Activated B cell treated with CpG ODN at 0.5 μM for 24 hours (primary cell): ENCODE results near the gene TIAM1. TPM values are rescaled to one million over a fixed set of nuclear protein-coding genes. Genes with fewer than 3 reads are reported as not detected.

ENCODE experiments used
- ATAC-seq: fragments of 200-7000 bp; cut with Tn5 transposase; one replicate; pipeline ENCODE4 v1.10.0; 2021; ENCODE audit warnings: low read depth, mild to moderate bottlenecking, moderate library complexity
- CTCF ChIA-PET: fragments of 350-600 bp; sonication (Branson Sonifier 250); formaldehyde crosslinking; loops from one replicate; lab custom pipeline; 2021; ENCODE audit warnings: antibody characterized with exemption; lab: Charles Lee
- POLR2A ChIA-PET: fragments of 350-600 bp; sonication (Branson Sonifier 250); formaldehyde crosslinking; loops from one replicate; lab custom pipeline; 2021; ENCODE audit warnings: antibody characterized with exemption; lab: Charles Lee
- DNase-seq: peaks from one replicate; pipeline ENCODE4 v3.0.0; 2022
- H3K27ac Mint-ChIP-seq: one replicate; pipeline ENCODE4 v1.8.0; 2020; ENCODE audit warnings: mixed read lengths
- H3K27me3 Mint-ChIP-seq: one replicate; pipeline ENCODE4 v1.8.0; 2021; ENCODE audit warnings: mixed read lengths
- H3K36me3 Mint-ChIP-seq: one replicate; pipeline ENCODE4 v1.8.0; 2021; ENCODE audit warnings: low read depth, mixed read lengths
- H3K4me1 Mint-ChIP-seq: one replicate; pipeline ENCODE4 v1.8.0; 2021; ENCODE audit warnings: mixed read lengths
- H3K4me3 Mint-ChIP-seq: one replicate; pipeline ENCODE4 v1.8.0; 2020; ENCODE audit warnings: mild to moderate bottlenecking, mixed read lengths
- H3K9me3 Mint-ChIP-seq: one replicate; pipeline ENCODE4 v1.8.0; 2020; ENCODE audit warnings: mixed read lengths
- intact Hi-C: fragments of 100-400 bp; cut with micrococcal nuclease; formaldehyde crosslinking; loops from one replicate; pipeline ENCODE4 v1.15.1; 2024
- total RNA-seq: library from RNA; stranded (reverse); gene quantifications from 2 replicates; pipeline ENCODE4 v1.2.3, GENCODE V29; 2022
- TF ChIP-seq, protein P1 (sequence below): fragments of 200-600 bp; IDR thresholded peaks from one replicate; pipeline ENCODE4 v1.8.0; 2022; ENCODE audit warnings: antibody characterized with exemption, mild to moderate bottlenecking

TIAM1 gene
- total RNA-seq, 1 donor from 2014 or later: 0.84 TPM

DNA sequence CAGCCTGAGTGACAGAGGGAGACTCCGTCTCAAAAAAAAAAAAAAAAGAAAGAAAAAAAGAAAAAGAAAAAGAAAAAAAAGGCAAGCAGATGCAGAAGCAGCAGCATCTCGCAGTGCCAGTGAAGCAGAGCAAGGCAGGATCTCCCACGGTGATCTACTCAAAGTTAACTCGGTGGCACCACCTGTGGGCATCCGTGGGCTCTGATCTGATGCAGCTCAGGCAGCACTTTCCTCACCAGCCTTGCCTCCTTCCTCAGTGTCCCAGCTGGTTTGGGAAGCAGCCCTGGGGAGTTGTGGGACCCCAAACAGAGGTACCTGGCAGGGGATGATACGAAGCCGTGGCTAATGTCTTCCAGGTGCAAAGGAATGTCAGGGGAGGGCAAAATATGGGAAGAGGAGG, 201.5 kb downstream of the TIAM1 start:
- ChIA-PET CTCF (no interaction called here), POLR2A (no interaction called here)
- Mint-ChIP-seq H3K9me3 (no peaks in the 10 kb centered on the region), H3K4me1 (no peaks in the 10 kb centered on the region), H3K4me3 (no peak overlapping the region), H3K27ac (no peak overlapping the region), H3K36me3 (no peaks in the 10 kb centered on the region), H3K27me3 (peaks cover 2% of the 10 kb centered on the region)
- DNase-seq: no peak
- intact Hi-C loops: no loop called here
- TF ChIP-seq, protein P1, sequence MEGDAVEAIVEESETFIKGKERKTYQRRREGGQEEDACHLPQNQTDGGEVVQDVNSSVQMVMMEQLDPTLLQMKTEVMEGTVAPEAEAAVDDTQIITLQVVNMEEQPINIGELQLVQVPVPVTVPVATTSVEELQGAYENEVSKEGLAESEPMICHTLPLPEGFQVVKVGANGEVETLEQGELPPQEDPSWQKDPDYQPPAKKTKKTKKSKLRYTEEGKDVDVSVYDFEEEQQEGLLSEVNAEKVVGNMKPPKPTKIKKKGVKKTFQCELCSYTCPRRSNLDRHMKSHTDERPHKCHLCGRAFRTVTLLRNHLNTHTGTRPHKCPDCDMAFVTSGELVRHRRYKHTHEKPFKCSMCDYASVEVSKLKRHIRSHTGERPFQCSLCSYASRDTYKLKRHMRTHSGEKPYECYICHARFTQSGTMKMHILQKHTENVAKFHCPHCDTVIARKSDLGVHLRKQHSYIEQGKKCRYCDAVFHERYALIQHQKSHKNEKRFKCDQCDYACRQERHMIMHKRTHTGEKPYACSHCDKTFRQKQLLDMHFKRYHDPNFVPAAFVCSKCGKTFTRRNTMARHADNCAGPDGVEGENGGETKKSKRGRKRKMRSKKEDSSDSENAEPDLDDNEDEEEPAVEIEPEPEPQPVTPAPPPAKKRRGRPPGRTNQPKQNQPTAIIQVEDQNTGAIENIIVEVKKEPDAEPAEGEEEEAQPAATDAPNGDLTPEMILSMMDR: no peak
- no peak for ATAC-seq

DNA sequence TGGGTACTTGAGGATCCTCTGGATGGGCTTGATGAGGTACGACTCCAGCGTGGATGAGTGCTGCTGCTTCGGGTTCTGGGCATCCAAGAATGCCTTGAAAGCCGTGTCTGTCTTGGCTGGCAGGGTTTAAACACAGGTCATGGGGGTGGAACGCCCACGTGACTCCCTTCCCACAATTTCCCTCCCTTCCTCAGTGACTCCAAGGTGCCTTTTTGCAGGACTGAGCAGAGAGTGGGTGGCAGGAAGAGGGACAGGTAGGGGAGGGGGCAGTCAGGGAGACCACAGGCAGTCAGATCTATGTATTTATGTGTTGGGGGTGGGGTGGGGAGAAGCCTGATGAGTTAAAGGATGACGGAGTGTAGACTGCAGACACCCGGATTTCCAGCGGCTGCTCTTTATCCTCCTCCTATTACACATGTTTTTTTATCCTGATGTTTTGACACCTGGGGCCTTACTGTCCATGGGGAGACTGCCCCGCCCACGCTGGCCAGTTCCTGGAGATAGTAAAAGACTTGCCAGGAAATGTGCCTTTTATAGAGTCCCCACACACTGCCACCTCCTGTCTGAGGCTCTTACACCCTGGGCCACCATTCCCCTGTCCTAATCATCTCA, 202.6 kb downstream of the TIAM1 start:
- Mint-ChIP-seq H3K36me3 (no peaks in the 10 kb centered on the region), H3K4me3 (no peak overlapping the region), H3K4me1 (peaks cover 3% of the 10 kb centered on the region), H3K27ac (no peak overlapping the region), H3K9me3 (no peaks in the 10 kb centered on the region), H3K27me3 (peaks cover 6% of the 10 kb centered on the region)
- intact Hi-C loops: no loop called here
- TF ChIP-seq, protein P1: no peak
- DNase-seq: no peak
- ChIA-PET CTCF (no interaction called here), POLR2A (no interaction called here)
- no peak for ATAC-seq

DNA sequence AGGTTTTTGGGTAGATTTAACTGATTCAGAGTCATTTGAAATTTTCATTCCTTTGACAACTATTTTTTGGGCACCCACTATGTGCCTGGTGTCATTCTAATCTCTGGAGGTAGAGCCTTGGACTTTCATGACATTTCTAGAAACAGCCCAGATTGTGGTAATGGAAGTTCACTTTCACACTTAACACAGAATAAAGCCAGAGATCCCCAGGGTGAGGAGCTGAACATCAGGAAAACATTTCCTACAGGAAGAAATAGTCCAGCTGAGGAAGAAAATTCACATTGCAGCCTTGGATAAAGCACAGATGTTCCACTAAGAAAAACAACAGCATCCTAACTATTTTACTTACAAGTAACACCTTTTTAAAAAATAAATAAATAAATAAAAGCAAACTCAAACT, 203.4 kb downstream of the TIAM1 start:
- no peak overlapping the region for H3K4me3 Mint-ChIP-seq
- H3K9me3 Mint-ChIP-seq: no peaks in the 10 kb centered on the region
- no peak for ATAC-seq
- DNase-seq: no peak
- intact Hi-C loops: no loop called here
- ChIA-PET CTCF (no interaction called here), POLR2A (no interaction called here)
- peaks cover 7% of the 10 kb centered on the region for H3K27me3 Mint-ChIP-seq
- peaks cover 3% of the 10 kb centered on the region for H3K4me1 Mint-ChIP-seq
- TF ChIP-seq, protein P1: no peak
- H3K27ac Mint-ChIP-seq: no peak overlapping the region
- H3K36me3 Mint-ChIP-seq: no peaks in the 10 kb centered on the region

DNA sequence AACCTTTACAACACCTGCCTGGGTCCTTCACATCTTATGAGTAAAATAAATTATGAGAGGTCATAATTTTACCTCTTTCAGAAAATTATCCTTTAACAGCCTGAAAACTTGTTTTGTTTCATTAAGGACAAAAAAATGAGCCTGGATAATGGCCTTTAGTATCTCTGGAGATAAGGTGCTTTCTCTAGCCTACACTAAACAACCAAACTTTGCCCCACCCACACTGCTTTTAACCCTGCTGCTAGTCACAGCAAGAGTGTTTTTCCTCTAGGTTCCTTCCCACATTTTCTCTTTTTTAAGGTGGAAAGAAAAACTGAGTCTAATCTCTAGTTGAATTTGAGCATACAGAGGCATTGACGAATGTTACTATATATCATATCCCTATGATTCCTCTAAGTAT, 204.0 kb downstream of the TIAM1 start:
- intact Hi-C loops: no loop called here
- peaks cover 3% of the 10 kb centered on the region for H3K4me1 Mint-ChIP-seq
- H3K9me3 Mint-ChIP-seq: no peaks in the 10 kb centered on the region
- no peak overlapping the region for H3K4me3 Mint-ChIP-seq
- no peak overlapping the region for H3K27ac Mint-ChIP-seq
- TF ChIP-seq, protein P1: no peak
- no peak for DNase-seq
- ChIA-PET POLR2A (no interaction called here), CTCF (no interaction called here)
- H3K27me3 Mint-ChIP-seq: peaks cover 7% of the 10 kb centered on the region
- no peaks in the 10 kb centered on the region for H3K36me3 Mint-ChIP-seq
- no peak for ATAC-seq

DNA sequence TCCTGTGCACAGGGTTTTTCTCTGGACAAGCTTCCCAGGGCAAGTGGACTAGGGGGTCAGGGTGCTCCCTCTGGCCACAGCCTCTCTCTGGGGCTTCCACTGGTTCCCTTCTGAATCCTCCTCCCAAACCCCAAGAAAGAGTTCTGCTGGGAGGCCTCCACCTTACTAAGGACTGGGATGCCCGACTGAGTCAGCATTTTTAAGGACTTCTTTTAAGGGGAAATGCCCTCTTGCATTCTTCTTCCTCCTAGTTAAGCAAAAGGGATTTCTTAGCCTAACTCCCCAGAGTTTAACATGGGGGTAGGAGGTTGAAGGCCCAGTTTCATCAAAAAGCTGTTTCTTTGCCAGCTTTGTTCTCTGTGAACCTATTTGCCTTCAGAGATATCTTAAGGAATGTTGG, 206.1 kb downstream of the TIAM1 start:
- intact Hi-C loops: no loop called here
- Mint-ChIP-seq H3K27ac (no peak overlapping the region), H3K27me3 (peaks cover 10% of the 10 kb centered on the region), H3K4me3 (no peak overlapping the region), H3K36me3 (no peaks in the 10 kb centered on the region), H3K9me3 (no peaks in the 10 kb centered on the region), H3K4me1 (peaks cover 8% of the 10 kb centered on the region)
- ATAC-seq (no peak), DNase-seq (no peak)
- CTCF ChIA-PET: no interaction called here
- TF ChIP-seq, protein P1: no peak
- POLR2A ChIA-PET: no interaction called here
